Measurements from ENCODE around the gene PMF1.

Gene PMF1

DNA sequence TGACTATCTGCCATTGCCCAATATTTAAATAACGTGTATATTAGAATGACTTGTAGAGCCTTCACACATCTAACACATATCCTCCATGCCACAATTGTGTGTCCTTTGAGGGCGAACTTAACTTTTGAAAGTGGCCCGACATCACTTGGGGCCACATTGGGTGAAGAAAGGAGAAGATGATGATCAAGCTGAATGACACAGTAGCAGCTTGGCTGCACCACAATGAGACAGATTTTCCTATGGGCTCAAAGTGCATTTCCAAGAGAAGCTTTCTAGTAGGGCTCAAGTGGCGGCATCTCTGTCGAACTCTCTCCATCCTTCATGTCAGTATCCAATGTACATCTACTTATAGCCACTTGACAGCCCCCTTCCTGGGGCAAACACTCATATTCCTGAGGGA is 25.4 kb downstream of the PMF1 start:
- no peak for DNase-seq (ENCODE audit: low read depth)

DNA sequence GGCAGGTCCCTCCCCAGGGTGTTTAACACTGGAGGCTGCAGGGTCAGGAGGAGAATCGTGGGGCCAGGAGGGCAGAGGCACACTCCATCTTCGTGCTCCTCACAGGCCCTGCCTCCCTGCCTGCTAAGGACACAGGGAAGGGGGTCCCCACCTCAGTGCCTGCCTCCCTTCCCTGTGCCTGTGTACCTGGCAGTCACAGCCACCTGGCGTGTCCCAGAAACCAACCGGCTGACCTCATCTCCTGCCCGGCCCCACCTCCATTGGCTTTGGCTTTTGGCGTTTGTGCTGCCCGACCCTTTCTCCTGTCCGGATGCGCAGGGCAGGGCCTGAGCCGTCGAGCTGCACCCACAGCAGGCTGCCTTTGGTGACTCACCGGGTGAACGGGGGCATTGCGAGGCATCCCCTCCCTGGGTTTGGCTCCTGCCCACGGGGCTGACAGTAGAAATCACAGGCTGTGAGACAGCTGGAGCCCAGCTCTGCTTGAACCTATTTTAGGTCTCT is 28.6 kb downstream of the PMF1 start:
- DNase-seq (ENCODE audit: low read depth) = no peak

DNA sequence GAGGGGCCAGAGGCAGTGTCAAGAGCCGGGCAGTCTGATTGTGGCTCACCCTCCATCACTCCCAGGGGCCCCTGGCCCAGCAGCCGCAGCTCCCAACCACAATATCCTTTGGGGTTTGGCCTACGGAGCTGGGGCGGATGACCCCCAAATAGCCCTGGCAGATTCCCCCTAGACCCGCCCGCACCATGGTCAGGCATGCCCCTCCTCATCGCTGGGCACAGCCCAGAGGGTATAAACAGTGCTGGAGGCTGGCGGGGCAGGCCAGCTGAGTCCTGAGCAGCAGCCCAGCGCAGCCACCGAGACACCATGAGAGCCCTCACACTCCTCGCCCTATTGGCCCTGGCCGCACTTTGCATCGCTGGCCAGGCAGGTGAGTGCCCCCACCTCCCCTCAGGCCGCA is 29.1 kb downstream of the PMF1 start, which contains the start of gene BGLAP:
Gene BGLAP, plus strand, starts transcription at position 259 of the 400 bp plus-strand sequence. Its CDS starts 48 bp downstream, at position 307.
- DNase-seq (ENCODE audit: low read depth) = no peak

DNA sequence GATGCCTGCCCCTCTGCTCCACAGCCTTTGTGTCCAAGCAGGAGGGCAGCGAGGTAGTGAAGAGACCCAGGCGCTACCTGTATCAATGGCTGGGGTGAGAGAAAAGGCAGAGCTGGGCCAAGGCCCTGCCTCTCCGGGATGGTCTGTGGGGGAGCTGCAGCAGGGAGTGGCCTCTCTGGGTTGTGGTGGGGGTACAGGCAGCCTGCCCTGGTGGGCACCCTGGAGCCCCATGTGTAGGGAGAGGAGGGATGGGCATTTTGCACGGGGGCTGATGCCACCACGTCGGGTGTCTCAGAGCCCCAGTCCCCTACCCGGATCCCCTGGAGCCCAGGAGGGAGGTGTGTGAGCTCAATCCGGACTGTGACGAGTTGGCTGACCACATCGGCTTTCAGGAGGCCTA is 29.9 kb downstream of the PMF1 start:
- no peak for DNase-seq (ENCODE audit: low read depth)

DNA sequence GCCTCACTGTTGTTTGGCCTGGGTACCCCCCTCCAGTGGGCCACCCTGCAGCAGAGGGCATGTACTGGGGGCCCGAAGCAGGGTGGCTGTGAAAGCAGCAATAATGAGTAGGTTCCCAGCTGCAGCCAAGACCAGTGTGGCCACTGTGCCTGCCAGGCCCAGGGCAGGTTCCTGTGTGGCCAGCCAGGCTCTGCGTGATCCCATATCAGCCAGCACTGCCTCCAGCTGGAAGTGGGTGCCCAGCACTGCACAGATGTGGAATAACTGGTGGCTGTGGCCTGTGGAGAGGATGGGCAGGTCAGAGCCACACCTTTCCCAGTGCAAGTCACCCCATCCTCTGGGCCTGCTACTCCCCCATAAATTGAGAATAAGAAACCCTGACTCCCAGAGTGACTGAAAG is 31.3 kb downstream of the PMF1 start:
- no peak for DNase-seq (ENCODE audit: low read depth)

DNA sequence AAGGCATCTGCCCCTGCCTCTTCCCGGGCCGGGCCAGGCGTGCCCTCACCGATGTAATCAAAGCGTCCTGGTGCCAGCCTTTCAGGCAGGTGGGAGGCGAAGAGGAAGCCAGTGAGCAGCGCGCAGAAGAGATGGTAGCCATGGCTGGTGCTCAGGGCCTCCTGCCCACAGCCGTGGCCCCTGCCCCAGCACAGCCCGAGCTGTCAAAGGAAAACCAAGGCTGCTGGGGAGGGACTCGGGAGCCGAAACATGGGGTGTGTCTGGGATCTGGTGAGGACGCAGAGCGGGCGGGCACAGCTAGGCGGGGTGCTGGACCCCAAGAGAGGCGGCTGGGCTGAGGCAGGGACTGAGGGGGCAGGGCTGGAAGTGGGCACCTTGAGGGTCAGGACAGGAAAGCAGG is 31.9 kb downstream of the PMF1 start:
- DNase-seq (ENCODE audit: low read depth) = no peak

DNA sequence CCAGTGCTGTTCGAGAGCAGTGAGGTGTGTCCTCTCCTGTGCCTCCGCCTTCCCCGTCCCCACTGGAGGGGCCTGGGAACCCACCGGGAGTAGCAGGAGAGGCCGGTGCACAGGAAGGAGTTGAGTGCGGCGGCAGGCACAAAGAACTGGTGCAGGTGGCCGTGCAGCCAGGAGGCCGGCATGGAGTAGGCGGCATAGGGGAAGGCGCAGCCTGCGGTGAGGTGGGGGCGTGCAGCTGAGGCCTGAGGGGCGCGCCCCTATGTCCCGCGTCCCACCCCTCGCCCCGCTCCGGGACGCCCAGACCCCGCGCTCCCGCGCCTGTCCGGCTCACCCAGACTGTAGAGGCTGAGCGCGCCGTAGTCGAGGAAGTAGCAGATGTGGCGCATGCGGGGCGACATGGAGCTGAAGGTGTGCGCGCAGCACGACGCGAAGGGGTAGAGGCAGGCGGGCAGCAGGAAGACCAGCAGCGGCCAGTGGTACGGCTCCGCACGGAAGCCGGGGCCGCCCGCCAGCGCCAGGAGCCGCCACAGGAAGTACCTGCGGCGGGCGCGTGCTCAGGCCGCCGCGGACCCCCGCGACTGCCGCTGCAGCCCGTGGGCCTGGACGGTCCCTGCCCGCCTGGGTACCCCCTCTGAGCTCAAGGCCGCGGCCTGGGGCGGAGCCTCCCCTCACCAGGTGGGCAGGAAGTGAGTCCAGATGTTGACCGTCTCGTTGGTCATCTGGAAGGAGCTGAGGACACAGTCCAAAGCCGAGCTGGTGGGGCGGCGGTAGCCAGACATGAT is 32.8 kb downstream of the PMF1 start:
- peak; percentile 23 for DNase-seq (ENCODE audit: low read depth)

DNA sequence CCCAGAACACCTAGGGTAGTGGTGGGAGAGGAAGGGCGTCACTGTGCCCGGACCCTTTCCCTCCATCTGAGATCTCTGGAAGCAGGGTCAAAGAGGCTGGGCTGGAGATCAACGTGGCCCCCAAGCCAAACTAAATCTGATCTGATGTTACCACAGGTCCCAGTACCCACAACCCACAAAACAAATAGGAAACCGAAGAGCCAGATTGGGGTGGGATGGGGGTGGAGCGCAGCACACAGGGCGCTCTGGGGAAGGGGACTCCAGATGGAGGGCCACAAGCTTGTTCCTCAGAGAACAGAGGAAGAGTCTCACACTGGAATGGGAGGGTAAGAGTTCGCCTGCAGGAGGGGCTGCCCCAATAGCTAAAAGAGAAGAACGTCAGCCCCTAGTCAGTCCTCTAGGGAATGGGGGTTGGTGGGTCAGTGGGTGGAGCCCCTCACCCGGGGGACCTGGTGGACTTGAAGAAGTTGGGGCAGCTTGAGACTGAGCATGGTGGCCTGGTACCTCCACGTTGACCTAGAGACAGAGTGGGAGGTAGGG is 33.5 kb downstream of the PMF1 start:
- no peak for DNase-seq (ENCODE audit: low read depth)

DNA sequence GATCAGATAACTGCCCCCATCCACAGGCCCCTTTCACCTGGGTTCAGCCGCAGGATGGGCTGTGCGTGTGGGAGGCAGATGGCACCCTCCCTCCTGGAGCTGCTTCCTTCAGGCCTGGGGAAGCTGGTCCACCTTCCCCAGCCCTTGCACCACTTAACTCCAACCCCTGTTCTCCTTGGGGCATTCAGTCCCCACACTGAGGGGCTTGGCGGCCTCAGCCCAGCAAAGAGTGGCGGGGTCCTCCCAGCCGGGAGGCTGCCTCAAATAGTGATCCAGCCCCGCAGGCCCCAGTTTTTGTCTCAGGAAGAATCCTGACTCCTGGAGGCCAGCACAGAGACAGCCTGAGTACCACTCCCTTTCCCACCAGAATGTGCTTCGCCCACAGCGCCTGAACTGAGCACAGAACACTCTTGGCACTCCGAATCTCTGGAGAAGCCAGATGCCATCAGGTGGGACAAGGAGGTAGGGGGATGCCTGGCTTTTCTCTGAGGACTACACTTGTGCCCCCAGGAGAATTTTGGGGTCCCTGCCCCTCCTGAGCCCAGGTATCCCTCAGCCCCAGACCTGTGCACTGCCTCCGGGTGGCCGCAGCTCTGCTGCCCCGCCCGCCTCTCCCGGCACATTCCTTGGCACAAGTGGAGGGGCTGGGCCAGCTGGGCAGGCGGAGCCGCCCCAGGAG is 34.1 kb downstream of the PMF1 start:
- no peak for DNase-seq (ENCODE audit: low read depth)

DNA sequence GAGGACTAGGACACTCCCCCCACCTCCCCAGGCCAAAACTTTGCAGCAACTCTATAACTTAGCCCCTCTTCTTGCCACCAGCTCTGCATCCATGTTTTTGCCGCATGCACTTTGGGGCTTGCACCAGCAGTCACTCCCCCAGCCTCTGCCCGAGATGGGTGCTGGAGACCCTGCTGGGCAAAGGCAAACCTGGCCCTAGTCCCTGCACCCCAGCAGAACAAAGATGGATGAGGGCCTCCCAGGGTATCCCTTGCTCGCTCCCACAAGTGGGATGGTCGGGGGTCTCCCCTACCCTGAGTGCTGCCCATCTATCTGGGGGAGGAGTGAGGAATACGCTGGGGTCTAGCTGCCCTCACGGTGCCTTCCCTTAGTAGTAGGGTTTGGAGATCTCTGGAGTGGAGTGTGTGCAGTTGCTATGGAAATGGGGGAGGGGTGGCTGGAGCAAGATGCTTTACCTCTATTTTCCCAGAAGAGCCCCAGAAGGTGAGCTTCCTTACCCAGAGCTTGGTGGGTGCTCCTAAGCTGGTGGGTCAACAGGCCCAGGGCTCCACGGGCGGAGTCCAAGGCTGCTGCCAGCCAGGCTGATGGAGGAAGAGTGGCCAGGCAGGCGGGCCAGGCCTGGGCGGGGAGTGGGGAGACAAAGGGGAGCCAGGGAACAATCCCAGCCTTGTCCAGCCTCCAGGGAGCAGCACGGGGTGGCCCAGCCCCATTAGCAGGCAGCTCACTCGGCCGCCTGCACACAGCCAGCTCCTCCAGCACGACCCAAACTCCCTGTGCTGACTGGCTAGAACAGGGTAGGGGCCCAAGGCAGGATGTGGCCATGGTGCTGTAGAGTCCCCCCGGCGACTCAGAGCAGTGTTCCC is 34.9 kb downstream of the PMF1 start, which contains the start of gene PAQR6:
Gene PAQR6, minus strand, starts transcription at position 597 of the 863 bp plus-strand sequence. CDS start 1,325 bp downstream, outside the sequence.
- DNase-seq (ENCODE audit: low read depth) = no peak

DNA sequence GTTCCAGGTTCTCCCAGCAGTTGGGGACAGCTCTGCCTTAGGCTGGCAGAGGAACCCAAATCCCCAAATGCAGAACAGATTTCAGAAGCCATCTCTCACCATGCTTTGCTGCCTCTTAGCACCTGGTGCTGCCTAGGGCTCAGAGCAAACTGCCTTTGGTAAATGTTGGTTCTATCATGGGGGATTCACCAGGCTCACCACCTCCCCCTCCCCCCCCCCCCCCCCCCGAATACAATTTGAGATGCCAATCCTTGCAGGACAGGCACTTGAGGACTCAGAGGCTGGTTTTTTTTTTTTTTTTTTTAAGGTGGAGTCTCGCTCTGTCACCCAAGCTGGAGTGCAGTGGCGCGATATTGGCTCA is 35.5 kb downstream of the PMF1 start:
- no peak for DNase-seq (ENCODE audit: low read depth)

DNA sequence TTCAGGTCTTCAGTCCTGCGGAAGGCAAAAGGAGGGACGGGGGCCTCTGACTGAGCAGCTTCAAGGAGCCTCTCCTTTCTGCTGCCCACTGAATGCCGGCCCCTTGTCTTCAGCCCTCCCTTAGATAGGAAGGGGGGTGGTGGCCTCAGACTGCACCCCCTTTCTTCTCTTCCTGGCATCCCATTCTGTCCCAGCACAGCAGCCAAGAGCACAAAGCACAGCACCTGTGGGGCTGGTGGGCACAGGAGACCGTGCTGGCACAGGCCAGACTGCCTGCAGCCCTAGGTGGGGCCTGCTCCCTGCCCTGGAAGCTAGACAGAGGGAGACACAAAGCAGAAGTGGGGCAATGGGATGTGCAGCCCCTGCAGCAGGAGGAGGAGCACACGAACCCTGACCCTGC is 36.8 kb downstream of the PMF1 start:
- DNase-seq (ENCODE audit: low read depth) = no peak

DNA sequence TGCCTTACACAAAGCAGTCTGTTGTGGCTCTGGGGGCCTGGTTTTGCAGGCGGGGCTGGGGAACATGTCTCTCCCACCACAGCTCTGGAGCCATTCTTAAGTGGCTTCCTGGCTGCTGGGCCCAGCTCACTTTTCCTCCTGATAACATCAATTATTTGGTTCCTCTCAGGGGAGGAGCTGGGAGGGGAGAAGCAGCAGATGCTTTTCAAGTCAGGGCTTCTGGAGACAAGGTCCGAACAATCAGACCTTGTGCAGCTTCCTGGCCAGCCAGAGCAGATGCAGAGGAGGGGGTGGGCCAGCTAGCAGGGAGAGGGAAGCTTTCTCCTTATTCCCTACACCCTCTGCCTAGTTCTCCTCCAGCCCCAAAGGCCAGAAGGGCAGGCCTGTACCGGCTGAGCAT is 38.7 kb downstream of the PMF1 start:
- no peak for DNase-seq (ENCODE audit: low read depth)

DNA sequence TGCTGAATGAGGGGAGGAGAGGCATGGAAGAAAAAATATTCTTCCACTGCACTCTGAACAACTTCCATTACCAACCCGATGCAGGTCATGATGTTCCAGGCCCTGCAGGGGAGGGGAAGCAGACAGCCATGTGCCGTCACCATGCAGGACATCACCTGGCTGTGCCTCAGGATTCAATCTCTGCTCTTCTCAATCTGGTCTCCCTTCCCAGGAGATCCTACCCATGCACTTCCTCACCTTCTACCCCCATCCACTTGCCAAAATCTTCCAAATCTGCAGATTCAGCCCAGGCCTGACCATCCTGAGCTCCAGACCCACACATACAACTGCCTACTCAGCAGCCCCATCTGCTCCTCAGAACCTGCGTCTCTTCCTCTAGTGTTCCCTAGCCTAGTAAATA is 40.8 kb downstream of the PMF1 start:
- no peak for DNase-seq (ENCODE audit: low read depth)

DNA sequence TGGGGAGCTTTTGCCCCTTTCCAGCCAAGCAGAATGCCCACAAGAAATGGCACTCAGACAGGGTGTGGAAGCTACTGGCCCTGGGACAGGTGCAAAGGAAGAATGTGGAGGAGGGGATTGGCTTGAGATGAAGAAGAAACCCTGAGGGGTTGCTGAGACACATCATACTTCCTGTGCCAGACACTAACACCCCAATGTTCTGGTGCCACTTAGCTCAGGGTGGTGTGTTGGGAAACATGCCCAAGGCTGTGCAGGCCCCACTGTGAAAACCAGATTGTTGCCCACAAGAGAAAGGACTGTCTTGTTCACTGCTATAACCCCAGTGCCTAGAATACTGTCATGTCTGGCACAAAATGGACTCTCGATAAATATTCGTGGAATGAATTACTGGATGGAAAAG is 44.9 kb downstream of the PMF1 start:
- no peak for DNase-seq (ENCODE audit: low read depth)

DNA sequence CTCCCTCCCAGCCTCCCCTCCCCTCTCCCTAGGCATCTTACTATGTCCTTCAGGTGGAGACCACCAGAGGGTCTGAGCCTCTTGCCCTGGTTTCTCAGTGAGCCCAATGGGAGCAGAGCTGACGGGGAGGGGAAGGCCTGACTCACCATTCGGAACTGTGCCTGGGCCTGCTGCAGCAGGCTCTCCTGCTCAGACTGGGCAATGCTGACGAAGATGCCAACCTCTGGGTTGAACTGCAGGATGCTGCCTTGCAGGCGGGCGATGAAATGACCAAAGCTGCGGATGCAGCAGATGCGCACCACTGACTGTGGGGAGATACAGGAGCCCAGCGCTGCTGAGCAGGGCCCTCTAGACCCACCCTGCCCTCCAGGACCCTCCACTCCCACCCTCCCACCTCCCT is 46.1 kb downstream of the PMF1 start:
- DNase-seq (ENCODE audit: low read depth) = no peak

DNA sequence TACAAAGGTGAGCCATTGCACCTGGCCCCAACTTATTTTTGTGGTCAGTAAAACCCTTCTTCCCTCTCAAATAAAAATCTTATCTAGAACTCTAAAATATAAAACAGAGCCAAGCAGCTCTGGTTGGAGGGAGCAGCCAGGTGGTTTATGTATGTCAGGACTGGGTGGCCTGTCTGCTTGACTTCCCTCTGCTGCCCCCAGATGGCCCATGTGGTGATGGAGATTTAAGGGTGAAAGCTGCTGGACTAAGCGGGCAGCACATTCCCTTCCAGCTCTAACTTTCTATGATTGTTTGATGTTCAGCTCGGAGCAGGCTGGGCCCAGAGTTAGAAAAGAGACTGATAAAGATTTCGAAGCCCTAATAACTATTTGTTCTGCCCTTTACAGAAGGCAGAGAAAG is 47.0 kb downstream of the PMF1 start:
- no peak for DNase-seq (ENCODE audit: low read depth)

DNA sequence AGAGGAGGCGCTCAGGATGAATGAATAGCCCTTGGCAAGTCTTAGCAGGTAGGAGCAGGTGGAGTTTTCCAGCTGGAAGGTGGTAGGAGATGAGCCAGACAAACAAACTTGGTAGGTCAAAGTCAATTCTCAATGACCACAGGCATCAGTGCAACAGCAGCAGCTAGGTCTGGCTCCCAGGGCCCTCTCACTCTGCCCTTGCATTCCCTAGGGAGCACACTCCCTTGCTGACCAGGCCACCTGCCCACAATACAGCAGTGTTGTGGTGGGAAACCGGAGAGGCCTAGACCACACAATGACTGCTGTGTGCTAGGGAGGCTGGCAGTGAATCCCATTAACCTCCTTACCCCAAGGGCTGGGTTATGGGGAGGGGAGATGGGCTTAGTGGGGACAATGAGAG is 48.1 kb downstream of the PMF1 start:
- no peak for DNase-seq (ENCODE audit: low read depth)

DNA sequence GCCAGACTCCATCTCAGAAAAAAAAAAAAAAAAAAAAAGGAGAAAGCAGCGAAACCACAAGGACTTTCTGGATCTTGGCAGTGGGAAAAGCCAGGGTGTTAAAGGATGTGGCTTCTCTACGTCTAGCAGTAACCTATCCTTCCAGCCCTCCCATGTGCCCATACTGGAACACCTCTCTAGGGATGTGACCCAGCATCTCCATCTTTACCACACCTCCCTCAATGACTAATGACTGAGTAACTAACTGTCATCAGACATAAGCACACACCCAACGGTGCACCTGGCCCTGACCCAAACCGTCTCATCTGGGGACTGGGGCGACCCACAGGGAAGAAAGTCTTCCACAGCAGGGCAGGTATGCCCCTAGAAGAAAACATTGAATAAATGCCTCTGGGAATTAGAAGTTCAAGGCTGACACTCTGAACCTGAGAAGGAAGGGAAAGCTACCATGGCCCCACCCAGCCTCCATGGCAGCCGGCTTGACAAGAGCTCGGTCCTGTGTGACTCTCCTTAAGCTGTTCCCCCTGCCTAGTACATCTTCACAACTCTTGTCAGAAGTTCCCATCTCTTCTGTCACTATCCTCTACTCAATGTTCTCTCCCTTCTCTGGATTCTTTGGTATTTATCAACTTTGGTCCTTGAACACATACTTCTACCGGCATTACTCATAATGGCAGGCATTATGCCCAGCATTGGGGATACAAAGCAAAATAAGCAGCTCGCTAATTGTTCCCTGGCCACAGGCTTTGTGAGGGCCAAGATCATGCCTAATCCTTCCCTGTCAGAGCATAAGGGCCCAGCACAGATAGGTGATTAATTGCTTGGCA is 49.9 kb downstream of the PMF1 start:
- DNase-seq (ENCODE audit: low read depth) = no peak

DNA sequence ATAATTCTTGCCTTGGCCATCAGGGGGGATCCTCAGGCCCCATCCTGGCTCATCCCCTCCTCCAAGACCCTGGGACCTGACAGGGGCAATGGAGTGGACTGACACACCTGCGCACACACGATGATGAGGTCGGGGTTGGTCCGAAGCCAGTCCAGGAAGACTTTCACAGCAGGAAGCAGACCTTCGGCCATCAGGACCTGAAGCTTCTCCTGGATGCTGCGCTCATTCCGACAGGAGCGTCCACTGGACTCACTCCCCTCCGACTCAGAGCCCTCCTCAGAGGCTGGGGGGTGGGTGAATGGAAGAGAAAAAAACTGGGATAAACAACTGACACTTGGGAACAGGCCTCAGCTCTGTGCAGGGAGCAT is 50.5 kb downstream of the PMF1 start:
- DNase-seq (ENCODE audit: low read depth) = no peak

DNA sequence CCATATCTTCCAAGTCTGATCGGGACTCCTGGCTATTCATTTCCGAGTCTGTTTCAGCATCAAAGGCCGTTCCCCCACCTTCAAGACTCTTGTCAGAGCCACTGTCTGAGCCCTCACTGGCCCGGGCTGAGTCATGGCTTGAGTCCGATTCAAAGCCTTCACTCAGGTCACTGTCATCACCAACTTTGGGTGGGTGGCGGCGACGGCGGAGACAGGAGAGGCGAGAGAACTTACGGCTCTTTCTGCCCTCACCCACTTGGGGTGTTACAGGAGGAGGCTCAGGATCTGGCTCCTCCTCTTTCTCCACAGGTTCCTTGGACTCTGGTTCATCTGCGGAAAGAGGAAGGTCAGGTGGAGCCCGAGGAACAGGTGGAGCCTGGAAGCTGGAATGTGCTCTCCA is 53.2 kb downstream of the PMF1 start:
- no peak for DNase-seq (ENCODE audit: low read depth)
